Esophagus squamous epithelium (tissue), 5 donors: ENCODE data around the gene RAX2. TPM values are rescaled to one million over a fixed set of nuclear protein-coding genes. Genes with fewer than 3 reads are reported as not detected.

ENCODE experiments used
- DNase-seq: peaks from one replicate; lab custom pipeline; 2025; lab: John Stamatoyannopoulos, UW
- H3K27ac ChIP-seq, 4 donors: fragments of 200-600 bp; sonication (generic); one replicate each; pipeline ENCODE4 v1.5.1; 2016 to 2019; ENCODE audit warnings: mild to moderate bottlenecking in 1 of 4
- H3K27me3 ChIP-seq, 4 donors: fragments of 200-600 bp; sonication (generic); 1 replicate in 3 of 4; 2 replicates in 1 of 4; pipeline versions ENCODE4 v1.5.1 to v1.6.0; 2017 to 2021; ENCODE audit warnings: antibody characterized with exemption in 1 of 4
- H3K36me3 ChIP-seq, 3 donors: fragments of 200-600 bp; sonication (generic); one replicate each; pipeline ENCODE4 v1.5.1; 2016 to 2019
- H3K4me1 ChIP-seq, 3 donors: fragments of 200-600 bp; sonication (generic); one replicate each; pipeline ENCODE4 v1.5.1; 2017 to 2019
- H3K4me3 ChIP-seq, 4 donors: fragments of 200-600 bp; sonication (generic); 1 replicate in 3 of 4; 2 replicates in 1 of 4; pipeline ENCODE4 v1.5.1; 2016 to 2019; ENCODE audit warnings: mild to moderate bottlenecking in 2 of 4, moderate library complexity in 1 of 4
- H3K9me3 ChIP-seq, 3 donors: fragments of 200-600 bp; sonication (generic); one replicate each; pipeline ENCODE4 v1.5.1; 2016 to 2019
- CTCF ChIP-seq, 6 experiments: fragments of 450-650 bp in 4 of 6; fragments of 200-600 bp in 2 of 6; sonication (generic) in 2 of 6; IDR thresholded peaks; one replicate each; pipeline ENCODE4 v1.5.1; 2016 to 2019; ENCODE audit warnings: antibody characterized with exemption in 6 of 6, mild to moderate bottlenecking in 4 of 6, moderate library complexity in 4 of 6
- POLR2A ChIP-seq, 4 donors: fragments of 450-650 bp; IDR thresholded peaks; one replicate each; pipeline ENCODE4 v1.6.1; 2017; ENCODE audit warnings: antibody characterized with exemption in 4 of 4, mild to moderate bottlenecking in 4 of 4, moderate library complexity in 3 of 4
- WGBS, 2 donors: methylation state at CpG; one replicate each; pipeline ENCODE4 v1.1.5; 2018; 5-methylcytosine and 5-hydroxymethylcytosine counted together
- intact Hi-C: fragments of 100-400 bp; cut with DNase I; formaldehyde crosslinking; loops from one replicate; pipeline ENCODE4 v1.15.0; 2022
- total RNA-seq, 4 donors: library from RNA; depleted of rRNA; stranded (reverse); fragments of >200 nt; gene quantifications; one replicate each; pipeline ENCODE4 v1.1.0, GENCODE V29; 2016
- donor health status: DM: yes; HTN: yes; CAD: no.

Gene RAX2
- total RNA-seq, 4 donors from 2014 or later: not detected

- no peak for DNase-seq
- peaks cover 22 to 76% (median 30%) of the 10 kb centered on the region in 3 donors for H3K36me3 ChIP-seq
Measured at GRCh38 chr19:3753631-3754410, 18.2 kb downstream of the RAX2 start.

GRCh38 chr19:3752492-3752891 is 19.5 kb downstream of the RAX2 start:
- Histone ChIP-seq H3K9me3 (no peaks in the 10 kb centered on the region), H3K4me1 (no peaks in the 10 kb centered on the region), H3K36me3 (peaks cover 22 to 62% (median 26%) of the 10 kb centered on the region in 3 donors), H3K4me3 (no peak overlapping the region), H3K27me3 (no peaks in the 10 kb centered on the region), H3K27ac (no peak overlapping the region)
- no CpG with 5 or more reads among the region's 25 CpGs for WGBS, 2 donors
- TF ChIP-seq CTCF (IDR thresholded peaks at IDR 0.05): no peak
- TF ChIP-seq POLR2A (IDR thresholded peaks at IDR 0.05): no peak
- no peak for DNase-seq
- intact Hi-C loops: no loop called here

More at GRCh38 chr19:3753631-3754410, 18.2 kb downstream of the RAX2 start:
- H3K9me3 ChIP-seq: no peaks in the 10 kb centered on the region
- no peak overlapping the region for H3K27ac ChIP-seq
- H3K4me3 ChIP-seq: no peak overlapping the region
- no peak for TF ChIP-seq POLR2A (IDR thresholded peaks at IDR 0.05)
- TF ChIP-seq CTCF (IDR thresholded peaks at IDR 0.05): no peak
- H3K4me1 ChIP-seq: peaks cover 0 to 8% (median 3%) of the 10 kb centered on the region in 3 donors
- intact Hi-C loops: no loop called here
- H3K27me3 ChIP-seq: no peaks in the 10 kb centered on the region
- 95 to 97% methylated on average over 17 to 19 of the region's 51 CpGs for WGBS, 2 donors

GRCh38 chr19:3751236-3751635 is 20.8 kb downstream of the RAX2 start:
- no peak for TF ChIP-seq POLR2A (IDR thresholded peaks at IDR 0.05)
- TF ChIP-seq CTCF (IDR thresholded peaks at IDR 0.05): no peak
- intact Hi-C loops: no loop called here
- Histone ChIP-seq H3K36me3 (peaks cover 20 to 54% (median 22%) of the 10 kb centered on the region in 3 donors), H3K4me3 (no peak overlapping the region), H3K27me3 (peaks cover 0 to 6% (median 0%) of the 10 kb centered on the region in 4 donors), H3K9me3 (no peaks in the 10 kb centered on the region), H3K4me1 (no peaks in the 10 kb centered on the region), H3K27ac (no peak overlapping the region)
- 92 to 96% methylated on average over 8 to 11 of the region's 30 CpGs for WGBS, 2 donors
- no peak for DNase-seq

GRCh38 chr19:3750211-3750610 is 21.8 kb downstream of the RAX2 start:
- 95 to 100% methylated on average over 2 of the region's 2 CpGs for WGBS, 2 donors
- intact Hi-C loops: no loop called here

More at GRCh38 chr19:3750211-3750610, 21.8 kb downstream of the RAX2 start:
- peaks cover 0 to 6% (median 0%) of the 10 kb centered on the region in 4 donors for H3K27me3 ChIP-seq
- no peak for TF ChIP-seq POLR2A (IDR thresholded peaks at IDR 0.05)
- TF ChIP-seq CTCF (IDR thresholded peaks at IDR 0.05): no peak
- no peaks in the 10 kb centered on the region for H3K9me3 ChIP-seq
- DNase-seq: no peak
- H3K4me1 ChIP-seq: no peaks in the 10 kb centered on the region
- no peak overlapping the region for H3K27ac ChIP-seq
- peaks cover 18 to 54% (median 22%) of the 10 kb centered on the region in 3 donors for H3K36me3 ChIP-seq
- no peak overlapping the region for H3K4me3 ChIP-seq
